SK-N-SH treated with all-trans-retinoic acid at 6 μM for 48 hours (cell line): Measurements from ENCODE around the gene CHST8.

Experiments used
- ATAC-seq: fragments of 200-7000 bp; cut with Tn5 transposase; 3 replicates; pipeline ENCODE4 v1.9.1; 2020; ENCODE audit warnings: mild to moderate bottlenecking, moderate library complexity
- ARNTL ChIP-seq: fragments of 450-650 bp; formaldehyde crosslinking; IDR thresholded peaks from 2 replicates; pipeline ENCODE4 v1.5.0; 2020; ENCODE audit warnings: low read depth, mild to moderate bottlenecking, moderate library complexity, borderline replicate concordance
- BACH2 ChIP-seq: fragments of 250-450 bp; sonication (Bioruptor Pico); IDR thresholded peaks from 2 replicates; pipeline ENCODE4 v1.9.0; 2021; ENCODE audit warnings: mild to moderate bottlenecking, borderline replicate concordance
- ESRRG ChIP-seq: fragments of 250-450 bp; sonication (Bioruptor Pico); IDR thresholded peaks from 2 replicates; pipeline ENCODE4 v1.6.1; 2021; ENCODE audit warnings: mild to moderate bottlenecking
- GLIS3 ChIP-seq: fragments of 250-450 bp; sonication (Bioruptor Pico); IDR thresholded peaks from 2 replicates; pipeline ENCODE4 v1.5.0; 2020; ENCODE audit warnings: mild to moderate bottlenecking, moderate library complexity
- ISL1 ChIP-seq: fragments of 250-450 bp; sonication (Bioruptor Pico); IDR thresholded peaks from 2 replicates; pipeline ENCODE4 v2.1.2; 2022; ENCODE audit warnings: mild to moderate bottlenecking, moderate library complexity
- OSR1 ChIP-seq: fragments of 250-450 bp; sonication (Bioruptor Pico); IDR thresholded peaks from 2 replicates; pipeline ENCODE4 v1.8.0; 2022; ENCODE audit warnings: moderate library complexity, mild to moderate bottlenecking, inconsistent platforms
- PPARA ChIP-seq: fragments of 250-450 bp; sonication (Bioruptor Pico); IDR thresholded peaks from 2 replicates; pipeline ENCODE4 v1.5.0; 2020; ENCODE audit warnings: mild to moderate bottlenecking, borderline replicate concordance
- RARB ChIP-seq: fragments of 250-450 bp; sonication (Bioruptor Pico); IDR thresholded peaks from 2 replicates; pipeline ENCODE4 v1.8.0; 2021; ENCODE audit warnings: mild to moderate bottlenecking, moderate library complexity
- SNAI2 ChIP-seq: fragments of 250-450 bp; sonication (Bioruptor Pico); IDR thresholded peaks from 2 replicates; pipeline ENCODE4 v1.5.0; 2020; ENCODE audit warnings: mild to moderate bottlenecking, moderate library complexity
- TCF4 ChIP-seq: fragments of 250-450 bp; sonication (Bioruptor Pico); IDR thresholded peaks from 2 replicates; pipeline ENCODE4 v1.8.0; 2021; ENCODE audit warnings: mild to moderate bottlenecking, moderate library complexity, borderline replicate concordance
- TOX ChIP-seq: fragments of 250-450 bp; sonication (Bioruptor Pico); IDR thresholded peaks from 2 replicates; pipeline ENCODE4 v1.8.0; 2021; ENCODE audit warnings: mild to moderate bottlenecking, moderate library complexity, borderline replicate concordance
- ZC3H10 ChIP-seq: fragments of 250-450 bp; sonication (Bioruptor Pico); IDR thresholded peaks from 2 replicates; pipeline ENCODE4 v1.5.1; 2021; ENCODE audit warnings: mild to moderate bottlenecking, moderate library complexity
- ZFP3 ChIP-seq: fragments of 250-450 bp; sonication (Bioruptor Pico); IDR thresholded peaks from 2 replicates; pipeline ENCODE4 v1.5.0; 2020; ENCODE audit warnings: mild to moderate bottlenecking, moderate library complexity
- ZFP30 ChIP-seq: fragments of 450-650 bp; formaldehyde crosslinking; IDR thresholded peaks from 2 replicates; pipeline ENCODE4 v1.5.0; 2022; ENCODE audit warnings: mild to moderate bottlenecking, moderate library complexity
- ZNF565 ChIP-seq: fragments of 450-650 bp; formaldehyde crosslinking; conservative IDR thresholded peaks from 2 replicates; pipeline ENCODE4 v1.5.0; 2020; ENCODE audit warnings: low read depth, mild to moderate bottlenecking, moderate library complexity
- ZNF70 ChIP-seq: fragments of 450-650 bp; formaldehyde crosslinking; IDR thresholded peaks from 2 replicates; pipeline ENCODE4 v1.5.0; 2020; ENCODE audit warnings: mild to moderate bottlenecking, moderate library complexity
- ZNF8 ChIP-seq: fragments of 450-650 bp; formaldehyde crosslinking; IDR thresholded peaks from 2 replicates; pipeline ENCODE4 v1.5.0; 2020; ENCODE audit warnings: mild to moderate bottlenecking, moderate library complexity
- TF ChIP-seq, protein P1 (sequence below): fragments of 250-450 bp; sonication (Bioruptor Pico); IDR thresholded peaks from 2 replicates; pipeline ENCODE4 v1.5.1; 2021; ENCODE audit warnings: mild to moderate bottlenecking, moderate library complexity
- TF ChIP-seq, protein P2 (sequence below): fragments of 250-450 bp; sonication (Bioruptor Pico); IDR thresholded peaks from 2 replicates; pipeline ENCODE4 v1.8.0; 2020; ENCODE audit warnings: mild to moderate bottlenecking, moderate library complexity, borderline replicate concordance
- TF ChIP-seq, protein P3 (sequence below): fragments of 250-450 bp; sonication (Bioruptor Pico); IDR thresholded peaks from 2 replicates; pipeline ENCODE4 v1.5.1; 2020; ENCODE audit warnings: low read depth, mild to moderate bottlenecking, moderate library complexity
- TF ChIP-seq, protein P4 (sequence below): fragments of 250-450 bp; sonication (Bioruptor Pico); IDR thresholded peaks from 2 replicates; pipeline ENCODE4 v1.5.0; 2020; ENCODE audit warnings: mild to moderate bottlenecking, moderate library complexity

CHST8 gene

DNA sequence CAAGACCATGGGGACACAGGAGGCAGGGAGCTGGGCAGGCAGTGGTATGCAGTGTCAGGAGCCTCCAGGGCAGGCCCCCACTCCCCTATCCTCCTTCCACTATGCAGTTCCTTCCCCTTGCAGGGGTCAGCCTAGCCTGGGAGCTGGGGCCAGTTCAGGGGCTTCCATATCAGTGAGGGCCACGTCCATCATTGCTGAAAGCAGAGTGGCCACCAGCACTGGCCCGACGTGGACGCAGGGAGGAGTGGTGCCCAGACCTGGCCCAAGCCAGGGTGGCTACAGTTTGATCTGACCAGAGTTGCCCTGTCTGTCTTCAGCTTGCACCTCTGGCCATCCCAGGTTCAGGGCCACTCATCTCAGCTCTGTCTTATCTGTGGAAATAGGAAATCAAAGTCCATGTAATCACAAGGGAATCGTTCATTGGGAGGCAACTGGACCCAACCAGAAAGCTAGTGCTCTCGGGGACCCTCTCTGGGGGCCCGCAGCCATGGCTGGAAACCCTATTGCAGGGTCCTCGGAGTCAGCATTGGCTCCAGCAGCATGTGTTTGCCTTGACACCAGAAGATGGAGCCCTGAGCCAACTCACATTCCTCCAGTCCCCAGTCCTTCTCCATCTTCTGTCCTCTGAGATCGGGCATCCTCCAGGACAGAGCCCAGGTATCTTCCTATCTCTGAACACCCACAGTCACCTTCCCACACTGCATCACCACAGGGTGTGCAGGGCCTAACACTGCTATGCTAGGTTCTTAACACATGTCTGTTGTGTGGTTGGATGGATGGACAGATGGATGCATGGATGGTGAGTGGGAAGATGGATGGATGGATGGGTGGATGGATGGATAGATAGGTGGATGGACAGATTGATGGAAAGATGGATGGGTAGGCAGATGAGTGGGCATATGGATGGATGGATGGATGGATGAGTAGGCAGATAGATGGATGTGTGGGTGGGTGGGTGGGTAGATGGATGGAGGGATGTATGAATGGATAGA lies 99.2 kb downstream of the CHST8 start:
- no peak for TF ChIP-seq ISL1 (CRISPR knock-in tag)
- no peak for TF ChIP-seq ZC3H10
- no peak for TF ChIP-seq TOX (CRISPR knock-in tag)
- no peak for TF ChIP-seq ESRRG
- no peak for TF ChIP-seq GLIS3 (CRISPR knock-in tag)
- TF ChIP-seq PPARA: no peak
- TF ChIP-seq ZNF8 (CRISPR knock-in tag): no peak
- TF ChIP-seq RARB (CRISPR knock-in tag): no peak
- TF ChIP-seq, protein P1, sequence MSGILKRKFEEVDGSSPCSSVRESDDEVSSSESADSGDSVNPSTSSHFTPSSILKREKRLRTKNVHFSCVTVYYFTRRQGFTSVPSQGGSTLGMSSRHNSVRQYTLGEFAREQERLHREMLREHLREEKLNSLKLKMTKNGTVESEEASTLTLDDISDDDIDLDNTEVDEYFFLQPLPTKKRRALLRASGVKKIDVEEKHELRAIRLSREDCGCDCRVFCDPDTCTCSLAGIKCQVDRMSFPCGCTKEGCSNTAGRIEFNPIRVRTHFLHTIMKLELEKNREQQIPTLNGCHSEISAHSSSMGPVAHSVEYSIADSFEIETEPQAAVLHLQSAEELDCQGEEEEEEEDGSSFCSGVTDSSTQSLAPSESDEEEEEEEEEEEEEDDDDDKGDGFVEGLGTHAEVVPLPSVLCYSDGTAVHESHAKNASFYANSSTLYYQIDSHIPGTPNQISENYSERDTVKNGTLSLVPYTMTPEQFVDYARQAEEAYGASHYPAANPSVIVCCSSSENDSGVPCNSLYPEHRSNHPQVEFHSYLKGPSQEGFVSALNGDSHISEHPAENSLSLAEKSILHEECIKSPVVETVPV (CRISPR knock-in tag): no peak
- TF ChIP-seq SNAI2 (CRISPR knock-in tag): no peak
- TF ChIP-seq, protein P2, sequence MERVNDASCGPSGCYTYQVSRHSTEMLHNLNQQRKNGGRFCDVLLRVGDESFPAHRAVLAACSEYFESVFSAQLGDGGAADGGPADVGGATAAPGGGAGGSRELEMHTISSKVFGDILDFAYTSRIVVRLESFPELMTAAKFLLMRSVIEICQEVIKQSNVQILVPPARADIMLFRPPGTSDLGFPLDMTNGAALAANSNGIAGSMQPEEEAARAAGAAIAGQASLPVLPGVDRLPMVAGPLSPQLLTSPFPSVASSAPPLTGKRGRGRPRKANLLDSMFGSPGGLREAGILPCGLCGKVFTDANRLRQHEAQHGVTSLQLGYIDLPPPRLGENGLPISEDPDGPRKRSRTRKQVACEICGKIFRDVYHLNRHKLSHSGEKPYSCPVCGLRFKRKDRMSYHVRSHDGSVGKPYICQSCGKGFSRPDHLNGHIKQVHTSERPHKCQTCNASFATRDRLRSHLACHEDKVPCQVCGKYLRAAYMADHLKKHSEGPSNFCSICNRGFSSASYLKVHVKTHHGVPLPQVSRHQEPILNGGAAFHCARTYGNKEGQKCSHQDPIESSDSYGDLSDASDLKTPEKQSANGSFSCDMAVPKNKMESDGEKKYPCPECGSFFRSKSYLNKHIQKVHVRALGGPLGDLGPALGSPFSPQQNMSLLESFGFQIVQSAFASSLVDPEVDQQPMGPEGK (CRISPR knock-in tag): no peak
- TF ChIP-seq ZNF565: no peak
- no peak for TF ChIP-seq TCF4
- TF ChIP-seq OSR1: no peak
- no peak for TF ChIP-seq ARNTL
- TF ChIP-seq, protein P3, sequence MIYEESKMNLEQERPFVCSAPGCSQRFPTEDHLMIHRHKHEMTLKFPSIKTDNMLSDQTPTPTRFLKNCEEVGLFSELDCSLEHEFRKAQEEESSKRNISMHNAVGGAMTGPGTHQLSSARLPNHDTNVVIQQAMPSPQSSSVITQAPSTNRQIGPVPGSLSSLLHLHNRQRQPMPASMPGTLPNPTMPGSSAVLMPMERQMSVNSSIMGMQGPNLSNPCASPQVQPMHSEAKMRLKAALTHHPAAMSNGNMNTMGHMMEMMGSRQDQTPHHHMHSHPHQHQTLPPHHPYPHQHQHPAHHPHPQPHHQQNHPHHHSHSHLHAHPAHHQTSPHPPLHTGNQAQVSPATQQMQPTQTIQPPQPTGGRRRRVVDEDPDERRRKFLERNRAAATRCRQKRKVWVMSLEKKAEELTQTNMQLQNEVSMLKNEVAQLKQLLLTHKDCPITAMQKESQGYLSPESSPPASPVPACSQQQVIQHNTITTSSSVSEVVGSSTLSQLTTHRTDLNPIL: no peak
- ATAC-seq: no peak

DNA sequence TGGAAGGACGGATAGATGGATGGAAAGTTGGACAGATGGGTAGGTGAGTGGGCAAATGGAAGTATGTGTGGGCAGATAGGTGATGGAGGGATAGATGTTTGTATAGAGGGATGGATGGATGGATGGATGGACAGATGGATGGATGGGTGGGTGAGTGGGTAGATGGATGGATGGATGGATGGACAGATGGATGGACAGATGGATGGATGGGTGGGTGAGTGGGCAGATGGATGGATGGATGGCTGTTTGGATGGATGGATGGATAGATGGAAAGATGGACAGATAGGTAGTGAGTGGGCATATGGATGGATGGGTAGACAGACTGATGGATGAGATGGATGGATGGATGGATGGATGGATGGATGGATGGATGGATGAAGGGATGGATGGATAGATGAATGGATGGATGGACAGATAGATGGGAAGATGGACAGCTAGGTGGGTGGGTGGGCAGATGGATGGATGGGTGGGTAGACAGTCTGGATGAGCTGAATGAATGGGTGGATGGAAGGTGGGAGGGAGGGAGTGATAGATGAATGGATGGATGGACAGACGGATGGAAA lies 100.1 kb downstream of the CHST8 start:
- TF ChIP-seq ISL1 (CRISPR knock-in tag) (no peak), ZNF8 (CRISPR knock-in tag) (no peak), GLIS3 (CRISPR knock-in tag) (no peak), RARB (CRISPR knock-in tag) (no peak), ZFP30 (CRISPR knock-in tag) (no peak)
- TF ChIP-seq, protein P2 (CRISPR knock-in tag): no peak
- TF ChIP-seq, all 23 proteins: peak for 0
- no peak for ATAC-seq

DNA sequence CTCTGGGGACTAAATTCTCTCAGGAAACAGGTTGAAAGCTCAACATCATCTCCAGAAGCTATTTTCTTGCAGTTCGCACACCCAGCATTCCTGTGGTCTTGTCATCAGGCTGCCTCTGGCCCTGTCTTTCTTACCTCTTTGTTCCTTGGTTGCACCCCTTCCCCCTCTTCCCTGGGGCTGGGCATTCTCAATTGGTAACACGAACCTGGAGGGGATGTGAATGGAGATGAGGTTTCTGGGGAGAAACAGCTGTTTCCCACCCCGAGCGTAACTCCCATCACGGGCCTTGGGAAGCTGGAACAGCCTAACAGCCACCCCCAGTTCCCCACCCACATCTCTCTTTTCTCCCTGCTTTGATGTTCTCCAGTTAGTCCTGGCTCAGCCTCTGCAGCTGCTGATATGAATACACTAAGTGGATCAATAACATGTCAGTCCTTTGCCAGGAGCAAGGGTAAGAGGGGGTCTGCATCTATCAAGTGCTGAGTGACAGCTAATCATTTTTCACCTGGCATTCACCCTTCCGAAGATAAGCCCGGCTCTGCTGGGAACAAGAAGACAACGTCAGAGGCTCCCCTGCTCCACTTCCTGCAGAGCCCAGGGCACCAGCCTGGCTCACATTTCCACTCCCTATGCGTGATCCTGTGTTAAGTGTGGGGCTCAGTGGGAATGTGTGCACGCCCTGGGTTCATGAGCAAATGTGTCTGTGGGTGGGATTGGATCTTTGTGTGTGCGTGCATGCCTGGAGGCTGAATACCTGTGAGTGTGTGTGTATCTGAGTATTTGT lies 100.9 kb downstream of the CHST8 start:
- TF ChIP-seq ISL1 (CRISPR knock-in tag) (no peak), ZNF70 (CRISPR knock-in tag) (no peak), ZFP30 (CRISPR knock-in tag) (no peak), GLIS3 (CRISPR knock-in tag) (no peak), ZFP3 (CRISPR knock-in tag) (no peak), ZNF8 (CRISPR knock-in tag) (no peak), ZC3H10 (no peak), BACH2 (CRISPR knock-in tag) (no peak), SNAI2 (CRISPR knock-in tag) (no peak)
- TF ChIP-seq, protein P1 (CRISPR knock-in tag): no peak
- TF ChIP-seq, protein P4, sequence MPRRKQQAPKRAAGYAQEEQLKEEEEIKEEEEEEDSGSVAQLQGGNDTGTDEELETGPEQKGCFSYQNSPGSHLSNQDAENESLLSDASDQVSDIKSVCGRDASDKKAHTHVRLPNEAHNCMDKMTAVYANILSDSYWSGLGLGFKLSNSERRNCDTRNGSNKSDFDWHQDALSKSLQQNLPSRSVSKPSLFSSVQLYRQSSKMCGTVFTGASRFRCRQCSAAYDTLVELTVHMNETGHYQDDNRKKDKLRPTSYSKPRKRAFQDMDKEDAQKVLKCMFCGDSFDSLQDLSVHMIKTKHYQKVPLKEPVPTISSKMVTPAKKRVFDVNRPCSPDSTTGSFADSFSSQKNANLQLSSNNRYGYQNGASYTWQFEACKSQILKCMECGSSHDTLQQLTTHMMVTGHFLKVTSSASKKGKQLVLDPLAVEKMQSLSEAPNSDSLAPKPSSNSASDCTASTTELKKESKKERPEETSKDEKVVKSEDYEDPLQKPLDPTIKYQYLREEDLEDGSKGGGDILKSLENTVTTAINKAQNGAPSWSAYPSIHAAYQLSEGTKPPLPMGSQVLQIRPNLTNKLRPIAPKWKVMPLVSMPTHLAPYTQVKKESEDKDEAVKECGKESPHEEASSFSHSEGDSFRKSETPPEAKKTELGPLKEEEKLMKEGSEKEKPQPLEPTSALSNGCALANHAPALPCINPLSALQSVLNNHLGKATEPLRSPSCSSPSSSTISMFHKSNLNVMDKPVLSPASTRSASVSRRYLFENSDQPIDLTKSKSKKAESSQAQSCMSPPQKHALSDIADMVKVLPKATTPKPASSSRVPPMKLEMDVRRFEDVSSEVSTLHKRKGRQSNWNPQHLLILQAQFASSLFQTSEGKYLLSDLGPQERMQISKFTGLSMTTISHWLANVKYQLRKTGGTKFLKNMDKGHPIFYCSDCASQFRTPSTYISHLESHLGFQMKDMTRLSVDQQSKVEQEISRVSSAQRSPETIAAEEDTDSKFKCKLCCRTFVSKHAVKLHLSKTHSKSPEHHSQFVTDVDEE: no peak
- TF ChIP-seq, protein P3: no peak
- ATAC-seq: no peak
